Activated CD8-positive, alpha-beta memory T cell treated with anti-CD3 and anti-CD28 coated beads for 1 hour (primary cell): Measurements from ENCODE around the gene PSMA3.

Experiments
- DNase-seq, 2 donors: peaks; one replicate each; pipeline ENCODE4 v3.0.0-alpha.2; 2020; ENCODE audit warnings: low read depth in 1 of 2; ENCODE audit errors: extremely low read depth in 1 of 2

Gene PSMA3

GRCh38 chr14:58298477-58299400, 54.1 kb downstream of the PSMA3 start, which contains the start of gene ARID4A:
ARID4A (plus strand) TSS chr14:58298555; CDS start chr14:58299855, 1,300 bp downstream.
- DNase-seq, result peak in 1 of 2 donors; percentile 62

- DNase-seq, result no peak
Measured at GRCh38 chr14:58299401-58300330, 55.0 kb downstream of the PSMA3 start.

DNA sequence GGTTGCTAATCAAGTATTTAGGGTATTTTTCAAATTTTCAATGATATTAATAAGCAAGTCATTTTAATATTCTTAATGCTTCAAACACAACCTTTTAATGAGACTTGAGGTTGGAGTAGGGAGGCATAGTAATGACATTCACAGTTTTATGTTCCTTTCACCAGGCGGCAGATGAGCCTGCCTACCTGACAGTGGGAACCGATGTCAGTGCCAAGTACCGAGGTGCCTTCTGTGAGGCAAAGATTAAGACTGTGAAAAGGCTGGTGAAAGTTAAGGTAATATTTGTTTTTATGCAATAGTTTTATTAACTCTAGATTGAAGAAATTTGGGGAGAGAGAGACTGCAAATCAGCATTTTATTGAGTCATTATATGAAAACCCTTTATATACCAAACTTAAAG, 56.8 kb downstream of the PSMA3 start:
- no peak for DNase-seq

- DNase-seq, result no peak
Measured at GRCh38 chr14:58305730-58306129, 61.1 kb downstream of the PSMA3 start.

DNA sequence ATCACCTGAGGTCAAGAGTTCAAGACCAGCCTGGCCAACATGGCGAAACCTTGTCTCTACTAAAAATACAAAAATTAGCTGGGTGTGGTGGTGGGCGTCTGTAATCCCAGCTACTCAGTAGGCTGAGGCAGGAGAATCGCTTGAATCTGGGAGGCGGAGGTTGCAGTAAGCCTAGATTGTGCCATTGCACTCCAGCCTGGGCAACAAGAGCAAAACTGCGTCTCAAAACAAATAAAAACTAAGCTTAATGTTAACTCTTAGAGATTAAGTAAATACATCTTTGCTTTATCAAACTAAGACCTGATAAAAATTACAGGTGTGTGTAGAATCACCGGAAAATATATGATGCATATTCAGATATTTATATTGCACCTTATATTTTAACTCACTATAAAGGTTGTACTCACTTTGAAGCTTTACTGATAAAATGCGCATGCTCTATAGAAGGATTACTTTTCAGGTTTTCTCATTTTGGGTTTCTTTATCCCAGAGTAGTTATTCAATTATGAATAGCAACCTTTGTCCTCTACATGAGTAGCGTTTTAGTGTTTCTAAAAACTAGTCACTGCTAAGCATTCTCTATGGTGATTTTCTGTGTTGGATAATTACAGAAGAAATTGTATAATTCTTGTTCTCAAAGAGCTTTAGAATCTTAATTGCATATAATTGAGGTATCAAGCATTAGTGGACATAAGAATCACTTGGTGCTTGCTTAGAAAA, 63.1 kb downstream of the PSMA3 start:
- no peak for DNase-seq

DNA sequence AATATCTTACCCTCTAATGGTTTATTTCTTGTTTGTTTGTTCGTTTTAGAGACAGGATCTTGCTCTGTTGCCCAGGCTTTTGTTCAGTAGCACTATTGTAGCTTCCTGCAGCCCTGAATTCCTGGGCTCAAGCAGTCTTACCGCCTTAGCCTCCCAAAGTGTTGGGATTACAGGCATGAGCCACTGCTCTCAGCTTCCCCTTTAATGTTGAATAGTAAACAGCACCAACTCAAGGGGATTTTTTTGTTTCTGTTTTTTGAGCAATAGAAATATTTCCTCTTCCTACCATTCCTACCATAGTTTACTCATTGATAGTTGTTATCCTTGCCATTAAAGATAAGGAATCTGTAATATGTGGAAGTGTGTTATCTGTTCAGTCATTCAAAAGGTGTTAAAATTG, 64.4 kb downstream of the PSMA3 start:
- no peak for DNase-seq

DNA sequence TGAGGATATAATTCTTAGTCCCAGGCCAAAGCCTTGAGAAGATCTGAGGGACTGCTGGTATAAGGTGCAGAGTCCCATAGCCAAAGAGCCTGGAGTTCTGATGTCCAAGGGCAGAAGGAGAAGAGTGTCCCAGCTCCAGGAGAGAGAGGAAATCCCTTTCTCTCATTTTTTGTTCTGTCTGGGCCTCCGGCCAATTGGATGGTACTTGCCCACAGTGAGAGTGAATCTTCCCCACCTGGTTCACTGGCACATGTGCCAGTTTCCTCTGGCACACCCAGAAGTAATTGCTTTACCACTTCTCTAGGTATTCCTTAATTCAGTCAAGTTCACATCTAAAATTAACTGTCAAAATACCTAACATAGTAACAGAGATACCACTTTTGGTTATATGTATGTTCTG, 69.1 kb downstream of the PSMA3 start:
- DNase-seq, result no peak

DNA sequence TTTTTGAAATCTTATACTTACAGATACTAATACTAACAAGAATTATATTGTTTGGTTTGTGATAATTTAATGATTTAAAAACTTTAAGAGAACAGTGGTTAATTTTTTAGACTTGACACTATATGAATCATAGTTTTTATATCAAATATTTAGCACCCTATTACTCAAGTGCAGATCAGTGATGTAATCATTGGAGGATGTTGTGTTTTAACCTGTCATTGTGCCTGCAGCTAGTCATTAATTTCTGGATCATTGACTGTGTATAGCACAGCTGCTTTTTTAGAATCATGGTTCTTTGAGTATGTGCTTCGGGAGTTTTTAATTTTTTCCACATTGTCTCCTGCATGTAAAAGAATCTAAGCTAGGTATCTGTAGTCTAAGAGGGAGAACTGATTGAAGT, 71.0 kb downstream of the PSMA3 start:
- DNase-seq, result no peak
